GM18526 (cell line): Measurements from ENCODE around the gene TUBG1.

ENCODE experiments used
- POLR2A ChIP-seq: IDR thresholded peaks from 3 replicates; pipeline ENCODE4 v1.6.1; 2011; ENCODE audit not compliant: insufficient read length; ENCODE audit errors: extremely low read depth

The TUBG1 gene

GRCh38 chr17:42571435-42572225 is 37.9 kb upstream of the TUBG1 start:
- TF ChIP-seq POLR2A, result no peak

GRCh38 chr17:42573095-42573494 is 36.4 kb upstream of the TUBG1 start:
- no peak for TF ChIP-seq POLR2A

- no peak for TF ChIP-seq POLR2A
Observed at GRCh38 chr17:42574463-42574862, 35.0 kb upstream of the TUBG1 start.

- TF ChIP-seq POLR2A, result no peak
Observed at GRCh38 chr17:42577140-42577531, 32.3 kb upstream of the TUBG1 start.

- TF ChIP-seq POLR2A, result peak; percentile 82
Observed at GRCh38 chr17:42577532-42578281, 31.8 kb upstream of the TUBG1 start, which contains the start of gene PSMC3IP. PSMC3IP (minus strand) TSS chr17:42577729; CDS start chr17:42577686, 43 bp downstream.

- TF ChIP-seq POLR2A, result no peak
Observed at GRCh38 chr17:42578282-42578869, 31.1 kb upstream of the TUBG1 start.

- no peak for TF ChIP-seq POLR2A
Observed at GRCh38 chr17:42579794-42580551, 29.5 kb upstream of the TUBG1 start.

- no peak for TF ChIP-seq POLR2A
Observed at GRCh38 chr17:42581744-42582270, 27.7 kb upstream of the TUBG1 start.

- TF ChIP-seq POLR2A, result no peak
Observed at GRCh38 chr17:42584880-42585279, 24.6 kb upstream of the TUBG1 start.

GRCh38 chr17:42585353-42585752 is 24.1 kb upstream of the TUBG1 start:
- no peak for TF ChIP-seq POLR2A

GRCh38 chr17:42586514-42587230 is 22.8 kb upstream of the TUBG1 start:
- no peak for TF ChIP-seq POLR2A

GRCh38 chr17:42590886-42591285 is 18.6 kb upstream of the TUBG1 start:
- no peak for TF ChIP-seq POLR2A

GRCh38 chr17:42591411-42591810 is 18.1 kb upstream of the TUBG1 start:
- no peak for TF ChIP-seq POLR2A

- no peak for TF ChIP-seq POLR2A
Observed at GRCh38 chr17:42596386-42596785, 13.1 kb upstream of the TUBG1 start.

GRCh38 chr17:42598905-42599304 is 10.6 kb upstream of the TUBG1 start:
- no peak for TF ChIP-seq POLR2A

- TF ChIP-seq POLR2A, result no peak
Observed at GRCh38 chr17:42603318-42603717, 6.2 kb upstream of the TUBG1 start.
